Measurements from ENCODE around the gene TLL1.

The TLL1 gene

DNA sequence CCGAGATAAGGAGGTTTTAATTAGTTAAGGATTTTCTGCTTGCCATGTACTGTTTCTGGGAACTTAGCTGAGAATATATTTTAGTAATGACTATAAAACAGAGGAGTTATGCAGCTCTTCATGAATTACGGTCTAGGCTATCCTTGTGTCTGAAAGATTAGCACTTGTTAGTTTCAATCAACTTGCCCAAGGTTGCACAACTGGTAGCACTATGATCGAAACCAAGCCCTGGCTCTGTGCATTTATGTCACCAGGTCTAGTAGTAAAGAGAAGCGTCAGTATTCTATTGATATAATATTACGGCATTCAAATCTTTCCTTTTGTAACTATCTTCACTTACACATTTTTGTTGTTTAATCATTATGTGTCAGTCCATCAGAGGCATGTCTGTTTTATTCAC is 176.0 kb downstream of the TLL1 start:
- no peak for DNase-seq (ENCODE audit: low read depth in 3 of 3)

DNA sequence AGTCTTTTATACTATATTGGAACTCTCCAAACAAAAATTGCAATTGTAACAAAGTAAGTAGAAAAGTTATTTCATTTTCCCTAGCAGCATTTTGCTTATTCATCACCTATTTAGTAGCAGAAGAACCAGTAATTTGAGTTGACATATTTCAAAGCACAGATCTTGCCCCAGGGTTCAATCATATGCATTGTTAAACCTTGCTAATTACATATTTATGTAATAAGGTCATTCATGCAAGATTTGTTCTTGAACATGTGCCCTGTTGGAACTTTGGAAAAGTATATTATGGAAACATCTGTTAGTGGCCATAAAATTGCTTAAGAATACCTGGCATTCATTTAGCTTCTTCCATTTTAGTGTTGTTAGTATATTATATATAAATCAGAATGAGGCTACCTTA is 191.7 kb downstream of the TLL1 start:
- no peak for DNase-seq (ENCODE audit: low read depth in 3 of 3)

DNA sequence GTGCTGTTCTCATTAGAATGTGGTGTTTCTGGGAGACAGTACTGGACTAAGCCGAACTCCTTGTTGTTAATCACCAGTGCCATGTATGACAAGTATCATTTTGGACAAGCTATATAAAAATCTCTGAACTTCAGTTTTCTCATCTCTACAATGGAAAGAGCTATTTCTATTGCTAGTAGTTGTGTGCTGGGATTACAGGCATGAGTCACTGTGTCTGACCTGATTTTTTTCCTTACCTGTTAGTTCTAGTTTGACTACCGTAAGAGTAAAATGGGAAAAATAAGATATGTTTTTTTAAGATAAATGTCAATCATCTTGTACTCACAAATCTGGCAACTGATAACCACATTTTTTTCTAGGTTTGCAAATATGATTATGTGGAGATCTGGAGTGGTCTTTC is 192.3 kb downstream of the TLL1 start:
- DNase-seq (ENCODE audit: low read depth in 3 of 3): no peak

GRCh38 chr4:166066936-166067335 is 193.9 kb downstream of the TLL1 start:
- no peak for DNase-seq (ENCODE audit: low read depth in 3 of 3)

- DNase-seq (ENCODE audit: low read depth in 3 of 3): no peak
Measured at GRCh38 chr4:166067915-166068314, 194.9 kb downstream of the TLL1 start.

DNA sequence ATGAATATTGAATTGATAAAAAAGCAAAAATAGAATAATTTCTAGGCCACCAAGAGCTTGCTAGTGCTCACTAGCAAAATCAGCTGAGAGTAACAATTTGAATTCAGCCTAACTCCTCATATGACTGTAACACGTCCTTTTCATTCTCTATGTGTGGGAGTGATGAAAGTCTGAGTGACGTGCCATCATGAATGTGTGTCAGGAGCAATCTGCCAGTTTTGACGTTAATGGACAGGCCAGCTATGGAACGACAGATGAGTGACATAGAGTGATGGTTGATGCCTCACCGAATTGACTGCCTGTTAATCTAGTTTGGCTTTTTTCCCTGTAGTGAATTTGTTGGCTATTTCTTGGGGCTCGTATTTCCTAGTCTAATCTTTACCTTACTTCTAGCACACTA is 200.7 kb downstream of the TLL1 start:
- DNase-seq (ENCODE audit: low read depth in 3 of 3): no peak

- no peak for DNase-seq (ENCODE audit: low read depth in 3 of 3)
Measured at GRCh38 chr4:166075599-166075998, 202.6 kb downstream of the TLL1 start.

GRCh38 chr4:166077782-166078181 is 204.7 kb downstream of the TLL1 start:
- no peak for DNase-seq (ENCODE audit: low read depth in 3 of 3)

- no peak for DNase-seq (ENCODE audit: low read depth in 3 of 3)
Measured at GRCh38 chr4:166078383-166078782, 205.3 kb downstream of the TLL1 start.

DNA sequence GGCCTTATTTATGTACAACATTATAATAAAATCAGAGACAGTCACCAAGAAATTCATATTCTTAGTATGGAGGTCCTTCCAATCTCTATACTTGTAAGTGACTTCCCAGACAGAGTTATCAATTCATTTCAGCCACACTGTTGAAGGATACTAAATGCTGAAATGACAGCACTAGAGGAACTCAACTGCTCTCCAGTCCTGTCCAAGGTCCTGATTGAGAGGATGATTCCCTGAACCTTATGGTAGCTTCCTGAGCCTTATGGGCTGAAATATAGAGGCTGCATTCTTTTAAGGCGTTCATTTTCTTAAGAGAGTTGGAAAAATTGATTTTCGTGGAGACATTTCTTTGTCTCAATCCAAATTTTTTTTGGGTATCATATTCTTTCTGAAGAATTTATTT is 205.9 kb downstream of the TLL1 start:
- no peak for DNase-seq (ENCODE audit: low read depth in 3 of 3)

DNA sequence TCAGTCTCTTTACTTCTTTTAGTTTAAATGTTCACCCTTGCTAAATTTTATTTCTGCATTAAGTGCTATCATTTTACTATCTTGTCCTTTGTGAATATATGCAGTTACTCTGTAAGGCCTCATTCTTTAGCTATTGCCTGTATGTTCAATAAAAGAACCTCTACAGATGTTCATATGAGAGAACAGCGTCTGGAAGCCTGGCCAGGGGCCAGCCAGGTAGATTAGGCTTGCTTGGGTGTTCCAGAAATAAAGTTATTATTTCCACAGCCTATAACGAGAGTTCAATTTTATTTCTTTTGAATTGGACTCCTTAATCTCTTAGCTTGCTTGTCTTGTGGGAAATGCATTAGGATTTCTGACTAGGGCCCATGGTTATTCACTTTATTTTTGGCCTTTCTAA is 214.5 kb downstream of the TLL1 start:
- DNase-seq (ENCODE audit: low read depth in 3 of 3): no peak

DNA sequence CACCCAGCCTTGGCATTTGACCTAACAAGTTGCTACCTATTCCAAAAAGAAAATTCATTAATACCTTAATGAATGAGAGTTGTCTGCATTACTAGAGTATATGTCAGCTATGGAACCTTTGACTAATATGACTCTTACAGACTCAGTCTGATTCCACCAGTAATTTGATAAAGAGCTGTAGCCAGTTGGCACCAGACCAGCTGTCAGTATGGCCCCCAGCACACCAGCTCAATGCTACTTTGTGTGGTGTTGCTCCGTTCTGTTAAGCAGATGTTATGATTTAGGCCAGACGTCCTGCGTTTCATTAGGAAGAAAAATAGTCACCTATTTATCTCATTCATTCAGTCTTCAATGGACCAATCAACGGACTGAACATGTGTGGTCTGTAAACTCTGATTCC is 215.5 kb downstream of the TLL1 start:
- DNase-seq (ENCODE audit: low read depth in 3 of 3): no peak

DNA sequence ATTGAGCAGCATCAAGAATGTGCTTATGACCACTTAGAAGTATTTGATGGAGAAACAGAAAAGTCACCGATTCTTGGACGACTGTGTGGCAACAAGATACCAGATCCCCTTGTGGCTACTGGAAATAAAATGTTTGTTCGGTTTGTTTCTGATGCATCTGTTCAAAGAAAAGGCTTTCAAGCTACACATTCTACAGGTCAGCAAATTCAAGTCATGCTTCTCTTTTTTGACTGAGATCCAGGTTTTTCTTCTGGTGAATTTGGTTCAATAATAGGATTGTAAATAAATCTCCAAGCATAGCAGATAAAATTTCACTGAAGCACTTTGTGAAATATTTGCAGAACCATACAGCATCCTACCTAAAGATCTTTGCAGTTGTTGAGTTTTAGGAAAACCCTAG is 218.1 kb downstream of the TLL1 start:
- DNase-seq (ENCODE audit: low read depth in 3 of 3): no peak

DNA sequence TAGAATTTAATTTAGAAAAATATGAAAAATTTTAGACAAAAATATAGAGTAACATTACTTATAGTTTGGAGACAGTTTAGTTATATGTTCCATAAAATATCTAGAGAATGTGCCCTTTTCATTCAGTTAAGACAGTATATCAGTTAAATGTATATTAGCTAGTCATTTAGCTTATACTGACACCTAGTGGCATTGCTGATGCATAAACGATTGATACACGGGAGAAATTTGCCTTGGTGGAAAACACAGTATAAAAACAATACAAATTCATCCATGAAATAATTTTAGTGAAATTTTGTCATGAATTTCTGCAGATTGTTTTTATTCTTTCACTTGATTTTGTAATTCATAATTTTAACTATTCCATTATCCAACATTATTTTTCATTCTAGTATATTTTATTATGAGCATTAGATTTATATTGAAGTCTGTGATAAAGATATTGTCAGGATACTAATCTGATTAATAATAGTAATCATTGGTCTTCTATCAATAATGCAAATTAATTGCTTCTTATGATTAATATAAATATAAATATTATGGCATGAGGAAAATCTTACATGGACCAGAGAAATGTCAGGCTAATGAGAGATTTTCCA is 219.0 kb downstream of the TLL1 start:
- no peak for DNase-seq (ENCODE audit: low read depth in 3 of 3)

- DNase-seq (ENCODE audit: low read depth in 3 of 3): no peak
Measured at GRCh38 chr4:166092797-166093290, 219.8 kb downstream of the TLL1 start.

- no peak for DNase-seq (ENCODE audit: low read depth in 3 of 3)
Measured at GRCh38 chr4:166104623-166105022, 231.6 kb downstream of the TLL1 start.

DNA sequence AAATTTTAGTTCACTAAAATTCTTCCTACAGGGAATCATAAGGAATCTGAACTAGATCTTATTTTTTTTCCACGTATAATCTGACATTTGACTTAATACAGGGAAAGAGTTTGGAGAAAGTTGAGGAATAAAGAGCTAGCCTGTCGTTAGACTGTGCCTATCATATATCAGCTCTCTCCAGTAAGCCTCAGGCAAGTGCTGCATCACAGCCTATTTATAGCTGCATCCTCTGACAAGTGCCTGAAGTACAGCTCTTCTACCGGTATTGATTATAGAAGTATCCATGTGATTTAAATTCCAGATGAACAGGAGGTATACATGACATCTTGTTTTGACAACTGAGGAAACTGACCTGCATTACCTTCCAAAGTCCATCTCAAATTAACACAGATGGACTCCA is 248.9 kb downstream of the TLL1 start:
- no peak for DNase-seq (ENCODE audit: low read depth in 3 of 3)

DNA sequence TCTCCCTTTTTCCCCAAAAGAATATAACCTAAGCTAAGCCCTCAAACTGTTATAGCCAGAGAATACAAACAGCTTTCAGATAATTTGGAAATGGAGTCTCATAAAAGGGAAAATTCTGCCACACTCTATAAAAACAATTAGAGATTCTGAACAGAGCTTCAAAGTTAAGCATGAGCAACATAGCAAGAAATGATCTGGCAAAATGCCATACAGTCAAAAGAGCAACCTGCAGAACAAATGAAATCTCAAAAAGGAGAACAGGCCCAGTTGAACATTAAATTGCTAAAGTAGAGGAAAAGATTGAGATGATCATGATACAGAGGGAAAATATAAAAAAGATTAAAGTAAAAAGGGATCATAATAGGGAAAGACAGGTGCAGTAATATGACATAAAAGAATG is 250.5 kb downstream of the TLL1 start:
- DNase-seq (ENCODE audit: low read depth in 3 of 3): no peak

- no peak for DNase-seq (ENCODE audit: low read depth in 3 of 3)
Measured at GRCh38 chr4:166128403-166128802, 255.4 kb downstream of the TLL1 start.

DNA sequence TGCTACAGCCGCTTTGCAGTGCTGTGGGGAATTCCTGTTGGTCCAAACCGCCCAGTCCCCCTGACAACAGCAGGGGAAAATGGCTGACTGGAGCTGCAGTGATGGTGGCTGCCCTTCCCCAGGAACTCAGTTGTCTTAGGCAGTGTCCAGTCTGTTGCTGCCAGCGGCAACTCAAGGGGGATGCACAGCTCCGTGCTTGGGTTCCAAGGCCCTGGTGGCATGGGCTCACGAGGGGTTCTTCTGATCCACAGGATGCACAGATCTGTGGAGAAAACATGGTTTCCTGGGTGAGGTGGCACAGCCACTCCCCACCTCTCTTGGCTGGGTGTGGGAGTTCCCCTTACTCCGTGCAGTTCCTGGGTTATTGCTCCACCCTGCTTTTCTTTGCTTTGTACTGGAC is 261.2 kb downstream of the TLL1 start:
- no peak for DNase-seq (ENCODE audit: low read depth in 3 of 3)

DNA sequence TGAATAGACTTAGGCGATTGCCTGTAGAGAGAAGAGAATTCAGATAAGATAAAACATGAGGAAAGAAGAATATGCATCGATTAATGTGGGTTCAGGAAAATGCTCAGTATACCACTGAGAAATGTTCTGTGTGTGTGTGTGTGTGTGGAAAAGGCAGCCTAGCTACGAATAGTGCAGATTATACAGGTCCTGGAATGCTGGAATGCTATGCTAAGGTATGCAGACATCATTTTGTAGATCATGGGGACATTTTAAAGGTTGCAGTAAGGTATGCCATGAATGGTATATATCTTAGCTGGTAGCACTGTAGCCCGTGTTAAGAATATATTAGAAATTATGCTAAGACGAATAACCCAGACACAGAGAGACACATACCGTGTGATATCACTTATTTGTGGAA is 267.9 kb downstream of the TLL1 start:
- no peak for DNase-seq (ENCODE audit: low read depth in 3 of 3)

- DNase-seq (ENCODE audit: low read depth in 3 of 3): no peak
Measured at GRCh38 chr4:166143227-166143626, 270.2 kb downstream of the TLL1 start.

GRCh38 chr4:166144607-166145006 is 271.6 kb downstream of the TLL1 start:
- no peak for DNase-seq (ENCODE audit: low read depth in 3 of 3)

GRCh38 chr4:166146806-166147540 is 273.9 kb downstream of the TLL1 start:
- DNase-seq (ENCODE audit: low read depth in 3 of 3): no peak

Data from stimulated activated CD4-positive, alpha-beta T cell treated with anti-CD3 and anti-CD28 coated beads, TNF-alpha, amount 100 ng/mL, for 24 hours (primary cell).